Measurements from ENCODE around the gene CFAP52.
"Not testable (repeated sequence)": the region's sequence is repeated elsewhere in the genome, so short reads cannot be mapped to it uniquely, and the experiment has no call there.

CFAP52 gene

DNA sequence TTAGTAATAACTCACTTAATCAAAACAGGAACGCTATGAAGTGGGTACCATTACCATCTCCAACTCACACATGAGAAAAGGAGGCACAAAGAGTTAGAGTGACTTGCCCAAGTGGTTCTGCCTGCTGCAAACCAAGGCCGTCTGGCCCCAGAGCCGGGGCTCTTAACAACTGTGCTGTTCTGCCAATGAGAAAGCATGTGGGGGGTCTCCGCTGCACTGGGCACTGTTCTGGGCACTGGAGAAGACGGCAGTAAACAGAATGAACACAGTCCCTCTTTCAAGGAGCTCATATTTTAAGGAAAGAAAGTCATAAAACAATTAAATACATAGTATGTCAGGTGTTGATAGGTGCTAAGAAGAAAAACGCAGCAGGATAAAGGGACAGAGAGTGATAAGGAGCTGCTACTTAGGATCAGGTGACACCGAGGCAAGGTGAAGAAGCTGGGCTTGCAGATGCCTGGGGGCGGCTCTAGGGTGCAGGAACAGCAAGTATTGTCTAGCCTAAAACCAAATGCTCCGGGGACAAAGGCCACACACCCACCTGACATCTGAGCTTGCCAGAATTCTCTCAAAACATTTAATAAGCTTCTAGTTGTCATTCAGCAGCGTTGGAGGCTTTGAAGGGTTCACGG is 7.4 kb upstream of the CFAP52 start:
- in situ Hi-C loops (cut with HindIII; ENCODE audit: low sequenced_read_pairs) = no loop called here

DNA sequence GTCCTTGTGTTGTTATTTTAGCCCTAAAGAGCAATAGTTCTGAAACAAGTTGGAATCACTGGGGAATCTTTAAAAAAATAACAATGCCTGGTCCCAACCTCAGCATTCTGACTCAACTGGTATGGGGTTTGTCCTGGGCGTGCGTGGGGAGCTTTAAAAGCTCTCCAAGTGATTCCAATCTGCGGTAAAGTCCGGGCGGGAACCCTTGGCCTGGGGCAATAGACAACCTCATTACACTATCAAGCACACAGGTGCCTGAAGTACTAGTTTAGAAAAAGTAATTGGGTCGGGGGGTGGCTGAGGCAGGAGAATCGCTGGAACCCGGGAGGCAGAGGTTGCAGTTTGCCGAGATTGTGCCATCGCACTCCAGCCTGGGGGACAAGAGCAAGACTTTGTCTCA is 5.2 kb upstream of the CFAP52 start:
- in situ Hi-C loops (cut with HindIII; ENCODE audit: low sequenced_read_pairs) = no loop called here

- in situ Hi-C loops (cut with HindIII; ENCODE audit: low sequenced_read_pairs) = no loop called here
Measured at GRCh38 chr17:9575381-9576101, 901 bp upstream of the CFAP52 start, which contains the start of gene STX8. TSS of gene STX8 (minus strand) at chr17:9575820. CDS start at chr17:9575808, 12 bp downstream.

DNA sequence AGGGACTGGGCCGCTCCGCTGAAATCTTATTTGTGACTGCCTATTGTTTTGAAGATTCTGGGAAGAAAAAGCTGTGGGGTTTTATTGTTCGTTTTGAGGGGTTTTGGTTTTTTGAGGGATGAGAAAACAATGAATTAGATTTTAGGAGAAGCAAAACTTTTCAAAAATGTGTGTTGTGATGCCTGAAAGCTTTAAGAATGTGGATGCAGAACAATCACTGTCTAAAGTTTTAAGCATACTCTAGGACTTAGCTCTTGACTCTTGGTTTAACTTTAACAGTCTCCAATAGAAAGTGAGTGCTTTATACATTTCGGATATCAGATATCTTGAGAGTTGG is 899 bp downstream of the CFAP52 start:
- in situ Hi-C loops (cut with HindIII; ENCODE audit: low sequenced_read_pairs) = no loop called here

- in situ Hi-C loops (cut with HindIII; ENCODE audit: low sequenced_read_pairs) = no loop called here
Measured at GRCh38 chr17:9587969-9588656, 11.7 kb downstream of the CFAP52 start.

- in situ Hi-C loops (cut with HindIII; ENCODE audit: low sequenced_read_pairs) = no loop called here
Measured at GRCh38 chr17:9594065-9594464, 17.6 kb downstream of the CFAP52 start.

DNA sequence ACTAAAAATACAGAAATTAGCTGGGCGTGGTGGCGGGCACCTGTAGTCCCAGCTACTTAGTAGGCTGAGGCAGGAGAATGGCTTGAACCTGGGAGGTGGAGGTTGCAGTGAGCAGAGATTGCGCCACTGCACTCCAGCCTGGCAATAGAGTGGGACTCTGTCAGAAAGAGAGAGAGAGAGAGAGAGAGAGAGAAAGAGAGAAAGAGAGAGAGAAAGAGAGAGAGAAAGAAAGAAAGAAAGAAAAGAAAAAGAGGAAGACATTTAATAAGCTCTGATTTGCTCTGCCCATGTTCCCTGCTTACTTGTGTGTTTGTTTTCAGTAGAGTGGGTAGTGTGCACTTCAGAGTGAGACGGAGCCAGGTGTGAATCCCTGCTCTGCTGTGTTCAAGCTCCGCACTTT is 21.2 kb downstream of the CFAP52 start:
- in situ Hi-C loops (cut with HindIII; ENCODE audit: low sequenced_read_pairs) = not testable (repeated sequence)

DNA sequence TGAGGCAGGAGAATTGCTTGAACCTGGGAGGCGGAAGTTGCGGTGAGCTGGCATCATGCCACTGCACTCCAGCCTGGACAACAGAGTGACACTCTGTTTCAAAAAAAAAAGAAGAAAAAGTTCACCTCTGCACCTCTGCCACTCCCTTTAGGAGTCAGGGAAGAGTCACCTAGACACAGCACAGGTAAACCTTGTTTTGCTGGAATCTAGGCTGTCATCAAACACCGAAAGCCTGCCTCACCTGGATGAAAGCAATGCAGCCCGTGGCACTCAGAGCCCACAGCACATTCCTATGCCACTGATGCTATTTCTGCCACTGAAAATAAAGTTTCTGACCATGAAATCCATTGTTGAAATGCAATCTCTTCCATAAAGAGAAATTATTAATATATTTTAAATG is 22.2 kb downstream of the CFAP52 start:
- in situ Hi-C loops (cut with HindIII; ENCODE audit: low sequenced_read_pairs) = no loop called here

GRCh38 chr17:9604583-9604982 is 28.1 kb downstream of the CFAP52 start:
- in situ Hi-C loops (cut with HindIII; ENCODE audit: low sequenced_read_pairs) = not testable (repeated sequence)

- in situ Hi-C loops (cut with HindIII; ENCODE audit: low sequenced_read_pairs) = no loop called here
Measured at GRCh38 chr17:9606453-9606852, 30.0 kb downstream of the CFAP52 start.

- in situ Hi-C loops (cut with HindIII; ENCODE audit: low sequenced_read_pairs) = not testable (repeated sequence)
Measured at GRCh38 chr17:9607058-9607457, 30.6 kb downstream of the CFAP52 start.

DNA sequence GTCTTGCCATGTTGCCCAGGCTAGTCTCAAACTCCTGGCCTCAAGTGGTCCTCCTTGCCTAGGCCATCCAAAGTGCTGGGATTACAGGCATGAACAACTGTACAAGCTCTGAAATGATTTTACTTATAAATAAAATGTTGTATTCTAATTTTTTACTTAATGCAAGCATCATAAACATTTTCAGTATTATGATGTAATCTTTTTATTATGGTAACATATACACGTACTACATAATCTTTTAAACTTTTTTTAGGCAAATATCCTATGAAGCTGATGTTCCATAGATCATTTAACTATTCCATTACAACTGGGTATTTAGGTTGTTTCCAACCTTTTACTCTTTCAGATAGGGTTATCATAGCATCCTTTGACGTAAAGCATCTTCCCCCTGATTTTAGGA is 35.1 kb downstream of the CFAP52 start:
- in situ Hi-C loops (cut with HindIII; ENCODE audit: low sequenced_read_pairs) = no loop called here

- in situ Hi-C loops (cut with HindIII; ENCODE audit: low sequenced_read_pairs) = no loop called here
Measured at GRCh38 chr17:9612006-9612405, 35.6 kb downstream of the CFAP52 start.

GRCh38 chr17:9615486-9615885 is 39.0 kb downstream of the CFAP52 start:
- in situ Hi-C loops (cut with HindIII; ENCODE audit: low sequenced_read_pairs) = no loop called here

GRCh38 chr17:9622961-9623360 is 46.5 kb downstream of the CFAP52 start:
- in situ Hi-C loops (cut with HindIII; ENCODE audit: low sequenced_read_pairs) = no loop called here

GRCh38 chr17:9628509-9628908 is 52.1 kb downstream of the CFAP52 start:
- in situ Hi-C loops (cut with HindIII; ENCODE audit: low sequenced_read_pairs) = no loop called here

GRCh38 chr17:9632741-9633140 is 56.3 kb downstream of the CFAP52 start:
- in situ Hi-C loops (cut with HindIII; ENCODE audit: low sequenced_read_pairs) = no loop called here

GRCh38 chr17:9635340-9635739 is 58.9 kb downstream of the CFAP52 start:
- in situ Hi-C loops (cut with HindIII; ENCODE audit: low sequenced_read_pairs) = no loop called here

- in situ Hi-C loops (cut with HindIII; ENCODE audit: low sequenced_read_pairs) = no loop called here
Measured at GRCh38 chr17:9636501-9636900, 60.1 kb downstream of the CFAP52 start.

DNA sequence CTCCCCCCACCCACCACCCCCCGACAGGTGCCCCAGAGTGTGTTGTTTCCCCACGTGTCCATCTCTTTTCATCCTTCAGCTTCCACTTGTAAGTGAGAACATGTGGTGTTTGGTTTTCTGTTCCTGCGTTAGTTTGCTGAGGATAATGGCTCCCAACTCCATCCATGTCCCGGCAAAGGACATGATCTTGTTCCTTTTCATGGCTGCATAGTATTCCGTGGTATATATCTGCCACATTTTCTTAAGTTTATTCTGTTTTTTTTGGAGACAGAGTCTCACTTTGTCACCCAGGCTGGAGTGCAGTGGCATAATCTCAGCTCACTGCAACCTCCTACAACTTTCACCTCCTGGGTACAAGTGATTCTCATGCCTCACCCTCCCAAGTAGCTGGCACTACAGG is 63.9 kb downstream of the CFAP52 start:
- in situ Hi-C loops (cut with HindIII; ENCODE audit: low sequenced_read_pairs) = not testable (repeated sequence)

- in situ Hi-C loops (cut with HindIII; ENCODE audit: low sequenced_read_pairs) = no loop called here
Measured at GRCh38 chr17:9643611-9644010, 67.2 kb downstream of the CFAP52 start.
